GM18951 (cell line): ENCODE results near the gene CDH22.

Experiments used
- POLR2A ChIP-seq: IDR thresholded peaks from 4 replicates; pipeline ENCODE4 v1.6.1; 2011; ENCODE audit warnings: mild to moderate bottlenecking; ENCODE audit not compliant: insufficient read length, insufficient read depth; ENCODE audit errors: extremely low read depth
- in situ Hi-C: fragments of 300-500 bp; cut with MboI; formaldehyde crosslinking; loops from one replicate; pipeline ENCODE4 v1.12.0; 2022; ENCODE audit warnings: low sequenced_read_pairs, mixed read lengths, inconsistent platforms; ENCODE audit not compliant: unreplicated experiment

CDH22 gene

GRCh38 chr20:46270977-46271744 lies 37.1 kb downstream of the CDH22 start:
- no peak for TF ChIP-seq POLR2A
- in situ Hi-C loops, result no loop called here

GRCh38 chr20:46269372-46269771 lies 38.9 kb downstream of the CDH22 start:
- in situ Hi-C loops, result no loop called here

GRCh38 chr20:46268662-46269061 lies 39.6 kb downstream of the CDH22 start:
- in situ Hi-C loops, result no loop called here

More at GRCh38 chr20:46269372-46269771, 38.9 kb downstream of the CDH22 start:
- TF ChIP-seq POLR2A, result no peak

GRCh38 chr20:46268131-46268614 lies 40.1 kb downstream of the CDH22 start:
- no peak for TF ChIP-seq POLR2A

More at GRCh38 chr20:46268662-46269061, 39.6 kb downstream of the CDH22 start:
- TF ChIP-seq POLR2A, result no peak

GRCh38 chr20:46267108-46268105 lies 40.9 kb downstream of the CDH22 start:
- no peak for TF ChIP-seq POLR2A
- in situ Hi-C loops, result no loop called here

More at GRCh38 chr20:46268131-46268614, 40.1 kb downstream of the CDH22 start:
- in situ Hi-C loops, result no loop called here

GRCh38 chr20:46265539-46265938 lies 42.8 kb downstream of the CDH22 start:
- no peak for TF ChIP-seq POLR2A
- in situ Hi-C loops, result no loop called here

- in situ Hi-C loops, result no loop called here
- TF ChIP-seq POLR2A, result no peak
These were observed 43.7 kb downstream of the CDH22 start for GRCh38 chr20:46264391-46265266.

- no peak for TF ChIP-seq POLR2A
- in situ Hi-C loops, result no loop called here
These were observed 46.6 kb downstream of the CDH22 start for GRCh38 chr20:46261456-46262253.

- in situ Hi-C loops, result no loop called here
- no peak for TF ChIP-seq POLR2A
These were observed 47.3 kb downstream of the CDH22 start for GRCh38 chr20:46260936-46261454.

GRCh38 chr20:46260480-46260879 lies 47.8 kb downstream of the CDH22 start:
- in situ Hi-C loops, result no loop called here
- TF ChIP-seq POLR2A, result no peak

- TF ChIP-seq POLR2A, result no peak
- in situ Hi-C loops, result no loop called here
These were observed 48.9 kb downstream of the CDH22 start for GRCh38 chr20:46259260-46259859.
